Measurements from ENCODE around the gene SNX25. TPM values are rescaled to one million over a fixed set of nuclear protein-coding genes. Genes with fewer than 3 reads are reported as not detected.

SNX25 gene
- total RNA-seq, 1 experiment from 2014 or later = 8.4 TPM

DNA sequence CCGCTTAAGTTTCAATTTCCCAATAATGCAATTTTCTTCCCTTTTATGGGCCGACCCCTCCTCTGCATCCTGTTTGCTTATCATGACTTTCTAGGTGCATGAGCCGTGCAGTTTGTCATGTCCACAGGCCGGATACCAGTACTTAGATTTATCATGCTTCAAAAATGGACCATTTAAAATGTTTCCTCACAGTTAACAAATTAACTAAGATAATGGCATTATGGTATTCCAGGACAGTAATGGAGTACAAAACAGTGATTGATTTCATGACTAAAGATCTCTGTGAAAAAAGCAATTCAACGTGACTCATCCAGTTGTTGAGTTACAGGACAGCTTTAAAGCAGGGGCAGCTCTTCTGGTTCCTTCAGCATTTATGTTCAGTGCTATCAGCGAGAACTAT lies 23.0 kb downstream of the SNX25 start:
- no peaks in the 10 kb centered on the region for H3K9me3 ChIP-seq (ENCODE audit: low read length)
- H3K9ac ChIP-seq (ENCODE audit: low read length) = no peak overlapping the region
- no TSS peak for BruUV-seq (replicated peaks)
- no peaks in the 10 kb centered on the region for H3K79me2 ChIP-seq (ENCODE audit: low read length)
- H3K4me3 ChIP-seq (ENCODE audit: low read length) = no peak overlapping the region
- no peaks in the 10 kb centered on the region for H3K4me1 ChIP-seq (ENCODE audit: insufficient read depth, low read length)
- H2AFZ ChIP-seq (ENCODE audit: low read length) = no peak overlapping the region
- no peaks in the 10 kb centered on the region for H4K20me1 ChIP-seq (ENCODE audit: low read length)
- POLR2A ChIA-PET (ENCODE audit: unreplicated experiment) = no interaction called here
- peak; percentile 13 for DNase-seq
- ATAC-seq = peak; percentile 46; the same call in 1 of the 2 replicates
- TF ChIP-seq, protein P1, sequence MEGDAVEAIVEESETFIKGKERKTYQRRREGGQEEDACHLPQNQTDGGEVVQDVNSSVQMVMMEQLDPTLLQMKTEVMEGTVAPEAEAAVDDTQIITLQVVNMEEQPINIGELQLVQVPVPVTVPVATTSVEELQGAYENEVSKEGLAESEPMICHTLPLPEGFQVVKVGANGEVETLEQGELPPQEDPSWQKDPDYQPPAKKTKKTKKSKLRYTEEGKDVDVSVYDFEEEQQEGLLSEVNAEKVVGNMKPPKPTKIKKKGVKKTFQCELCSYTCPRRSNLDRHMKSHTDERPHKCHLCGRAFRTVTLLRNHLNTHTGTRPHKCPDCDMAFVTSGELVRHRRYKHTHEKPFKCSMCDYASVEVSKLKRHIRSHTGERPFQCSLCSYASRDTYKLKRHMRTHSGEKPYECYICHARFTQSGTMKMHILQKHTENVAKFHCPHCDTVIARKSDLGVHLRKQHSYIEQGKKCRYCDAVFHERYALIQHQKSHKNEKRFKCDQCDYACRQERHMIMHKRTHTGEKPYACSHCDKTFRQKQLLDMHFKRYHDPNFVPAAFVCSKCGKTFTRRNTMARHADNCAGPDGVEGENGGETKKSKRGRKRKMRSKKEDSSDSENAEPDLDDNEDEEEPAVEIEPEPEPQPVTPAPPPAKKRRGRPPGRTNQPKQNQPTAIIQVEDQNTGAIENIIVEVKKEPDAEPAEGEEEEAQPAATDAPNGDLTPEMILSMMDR (conservative IDR thresholded peaks at IDR 0.05; ENCODE audit: low read depth, low read length) = no peak
- CTCF ChIA-PET = no interaction called here
- H3K36me3 ChIP-seq (ENCODE audit: low read depth, low read length) = no peaks in the 10 kb centered on the region
- intact Hi-C loops (cut with micrococcal nuclease) = no loop called here
- H3K27ac ChIP-seq (ENCODE audit: low read length) = no peak overlapping the region
- H3K4me2 ChIP-seq (ENCODE audit: low read length) = no peak overlapping the region
- H3K9me2 ChIP-seq (replicated peaks; ENCODE audit: low read length) = no peaks in the 10 kb centered on the region
- no peaks in the 10 kb centered on the region for H3K27me3 ChIP-seq (ENCODE audit: low read length)
- no peaks in the 10 kb centered on the region for H3F3A ChIP-seq (ENCODE audit: low read length, unreplicated experiment)

DNA sequence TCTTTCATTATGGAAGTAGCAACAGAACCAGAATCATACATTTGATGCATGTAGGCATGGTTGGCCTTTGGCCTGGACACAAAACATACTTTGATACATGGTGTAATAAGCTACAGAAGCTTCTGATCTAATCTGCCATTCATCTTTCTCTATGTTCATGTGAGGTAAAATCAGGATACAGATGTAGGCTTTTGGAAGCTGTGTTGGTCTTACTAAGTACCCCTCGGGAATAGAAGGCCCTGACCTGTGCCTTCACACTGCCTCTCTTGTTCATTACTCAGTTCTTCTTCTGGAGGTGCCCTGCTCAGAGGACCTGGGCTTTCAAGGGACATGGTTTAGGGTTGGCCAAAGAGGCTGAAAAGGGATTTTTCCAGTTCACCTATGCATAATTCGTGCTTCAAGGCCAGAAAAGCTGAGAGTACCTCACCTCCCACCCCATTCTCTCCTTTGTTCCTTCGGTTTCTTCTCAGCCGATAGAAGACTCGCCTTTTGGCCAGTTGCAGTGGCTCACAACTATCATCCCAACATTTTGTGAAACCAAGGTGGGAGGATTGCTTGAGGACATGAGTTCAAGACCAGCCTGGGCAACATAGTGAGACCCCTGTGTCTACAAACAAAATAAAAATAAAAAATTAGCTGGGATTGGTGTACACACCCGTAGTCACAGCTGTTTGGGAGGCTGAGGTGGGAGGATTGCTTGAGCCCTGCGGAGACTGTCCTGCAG lies 25.9 kb downstream of the SNX25 start:
- TF ChIP-seq, protein P1 (conservative IDR thresholded peaks at IDR 0.05; ENCODE audit: low read depth, low read length) = no peak
- TF ChIP-seq EZH2 (IDR thresholded peaks at IDR 0.05; ENCODE audit: low read length, unreplicated experiment) (no peak), EZH2phosphoT487 (IDR thresholded peaks at IDR 0.05; ENCODE audit: borderline replicate concordance, low read length) (no peak)
- H3K79me2 ChIP-seq (ENCODE audit: low read length) = no peaks in the 10 kb centered on the region
- ChIA-PET CTCF (no interaction called here), POLR2A (ENCODE audit: unreplicated experiment) (no interaction called here)
- no peak overlapping the region for H3K4me3 ChIP-seq (ENCODE audit: low read length)
- no TSS peak for BruUV-seq (replicated peaks)
- no peaks in the 10 kb centered on the region for H3F3A ChIP-seq (ENCODE audit: low read length, unreplicated experiment)
- no peak overlapping the region for H2AFZ ChIP-seq (ENCODE audit: low read length)
- H3K4me1 ChIP-seq (ENCODE audit: insufficient read depth, low read length) = no peaks in the 10 kb centered on the region
- H3K9me2 ChIP-seq (replicated peaks; ENCODE audit: low read length) = no peaks in the 10 kb centered on the region
- no peaks in the 10 kb centered on the region for H3K9me3 ChIP-seq (ENCODE audit: low read length)
- intact Hi-C loops (cut with micrococcal nuclease) = no loop called here
- no peak for ATAC-seq
- no peaks in the 10 kb centered on the region for H3K27me3 ChIP-seq (ENCODE audit: low read length)
- no peak for DNase-seq
- no peaks in the 10 kb centered on the region for H4K20me1 ChIP-seq (ENCODE audit: low read length)
- H3K9ac ChIP-seq (ENCODE audit: low read length) = no peak overlapping the region
- H3K4me2 ChIP-seq (ENCODE audit: low read length) = no peak overlapping the region
- H3K27ac ChIP-seq (ENCODE audit: low read length) = no peak overlapping the region
- H3K36me3 ChIP-seq (ENCODE audit: low read depth, low read length) = no peaks in the 10 kb centered on the region

DNA sequence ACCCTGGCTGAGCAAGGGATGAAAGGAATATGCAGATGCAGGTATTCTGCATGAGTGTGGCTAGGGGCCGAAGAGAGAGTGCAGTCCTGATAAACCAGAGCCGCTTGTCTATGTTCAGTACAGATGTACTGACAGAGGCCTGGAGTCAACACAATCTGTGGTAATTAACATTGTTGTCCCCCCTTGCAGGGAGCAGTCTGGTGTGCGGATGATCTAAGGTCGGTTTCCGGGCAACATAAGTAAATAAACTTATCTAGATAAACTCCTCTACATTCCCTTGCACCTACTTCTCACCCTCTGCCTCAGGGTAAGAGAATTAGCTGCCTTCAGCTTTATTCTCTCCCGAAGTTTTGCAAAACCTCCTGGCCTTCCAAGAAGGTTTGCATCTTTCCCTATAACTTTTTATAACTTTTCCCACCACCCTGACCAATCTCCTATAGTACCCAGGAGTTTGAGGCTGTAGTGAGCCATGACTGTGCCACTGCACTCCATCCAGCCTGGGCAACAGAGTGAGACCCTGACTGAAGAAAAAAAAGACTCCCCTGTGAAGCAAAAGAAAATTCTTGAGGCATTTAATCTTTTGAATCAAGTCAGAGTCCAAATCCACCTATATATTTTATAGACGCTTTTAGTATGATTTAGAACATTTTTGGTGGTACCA lies 26.6 kb downstream of the SNX25 start:
- POLR2A ChIA-PET (ENCODE audit: unreplicated experiment) = no interaction called here

More for the DNA sequence above, 26.6 kb downstream of the SNX25 start:
- no TSS peak for BruUV-seq (replicated peaks)
- Histone ChIP-seq H3F3A (ENCODE audit: low read length, unreplicated experiment) (no peaks in the 10 kb centered on the region), H3K27ac (ENCODE audit: low read length) (no peak overlapping the region), H3K4me3 (ENCODE audit: low read length) (no peak overlapping the region), H3K4me1 (ENCODE audit: insufficient read depth, low read length) (no peaks in the 10 kb centered on the region), H3K36me3 (ENCODE audit: low read depth, low read length) (no peaks in the 10 kb centered on the region), H3K4me2 (ENCODE audit: low read length) (no peak overlapping the region), H2AFZ (ENCODE audit: low read length) (no peak overlapping the region), H3K9me3 (ENCODE audit: low read length) (no peaks in the 10 kb centered on the region), H3K27me3 (ENCODE audit: low read length) (no peaks in the 10 kb centered on the region), H3K9ac (ENCODE audit: low read length) (no peak overlapping the region), H4K20me1 (ENCODE audit: low read length) (no peaks in the 10 kb centered on the region), H3K9me2 (replicated peaks; ENCODE audit: low read length) (no peaks in the 10 kb centered on the region), H3K79me2 (ENCODE audit: low read length) (no peaks in the 10 kb centered on the region)
- ATAC-seq (no peak), DNase-seq (no peak)
- intact Hi-C loops (cut with micrococcal nuclease) = no loop called here
- CTCF ChIA-PET = no interaction called here
- TF ChIP-seq EZH2phosphoT487 (IDR thresholded peaks at IDR 0.05; ENCODE audit: borderline replicate concordance, low read length) = no peak
- TF ChIP-seq EZH2 (IDR thresholded peaks at IDR 0.05; ENCODE audit: low read length, unreplicated experiment) = no peak
- TF ChIP-seq, protein P1 (conservative IDR thresholded peaks at IDR 0.05; ENCODE audit: low read depth, low read length) = no peak

Data from PC-3 (cell line).